ENCODE data around the gene NFE2L1.
A peak's percentile ranks its signal among the peaks of the same experiment; 100 is the strongest.

NFE2L1 gene

GRCh38 chr17:48002266-48002915, 45.8 kb upstream of the NFE2L1 start:
- peak overlapping the region; percentile 72 for H2AFZ ChIP-seq (ENCODE audit: insufficient read depth, low read length, poor library complexity)
- WGBS (ENCODE audit: extremely low coverage, insufficient coverage, insufficient read length): no CpG with 5 or more reads among the region's 4 CpGs

GRCh38 chr17:48002916-48003416, 45.2 kb upstream of the NFE2L1 start:
- DNase-seq: no peak
- H3K4me1 ChIP-seq (ENCODE audit: control insufficient read depth in 1 of 2, insufficient read depth in 2 of 2, low read length in 2 of 2): peaks cover 12 to 15% of the 10 kb centered on the region in 2 experiments
- H3K23ac ChIP-seq (ENCODE audit: low read length): no peak overlapping the region
- peak overlapping the region; percentile 64 for H3K14ac ChIP-seq (ENCODE audit: low read length)
- no peak overlapping the region for H3K4me2 ChIP-seq (ENCODE audit: low read length)
- H2BK12ac ChIP-seq (ENCODE audit: low read length): peak overlapping the region; percentile 92
- H3K79me1 ChIP-seq (ENCODE audit: low read length): peaks cover 14% of the 10 kb centered on the region
- peak overlapping the region; percentile 21 for H2AK5ac ChIP-seq (ENCODE audit: low read length)
- H3K9ac ChIP-seq (ENCODE audit: low read length): no peak overlapping the region
- H3K4ac ChIP-seq (ENCODE audit: low read depth, low read length): peak overlapping the region; percentile 44
- peak overlapping the region; percentile 43 for H2BK5ac ChIP-seq (ENCODE audit: low read depth, low read length, poor library complexity)
- H3K4me3 ChIP-seq (ENCODE audit: low read depth, low read length): no peak overlapping the region
- no peak overlapping the region for H4K12ac ChIP-seq (ENCODE audit: low read depth, low read length)
- H2BK120ac ChIP-seq (ENCODE audit: insufficient read depth, low read length, poor library complexity): peak overlapping the region; percentile 74
- H4K91ac ChIP-seq (ENCODE audit: low read depth, low read length): peak overlapping the region; percentile 72
- peaks cover 1% of the 10 kb centered on the region for H3K9me3 ChIP-seq (ENCODE audit: insufficient read depth, low read depth, low read length)
- no peaks in the 10 kb centered on the region for H3K36me3 ChIP-seq (ENCODE audit: control insufficient read depth in 1 of 2, insufficient read depth in 2 of 2, low read length in 2 of 2)
- no CpG with 5 or more reads among the region's 7 CpGs for WGBS (ENCODE audit: extremely low coverage, insufficient coverage, insufficient read length)
- H3K27ac ChIP-seq (ENCODE audit: low read depth, low read length): peak overlapping the region; percentile 48
- no peaks in the 10 kb centered on the region for H3K27me3 ChIP-seq (ENCODE audit: insufficient read depth, low read length)
- H4K8ac ChIP-seq (ENCODE audit: low read depth, low read length): peak overlapping the region; percentile 5
- H3K79me2 ChIP-seq (ENCODE audit: control insufficient read depth, insufficient read depth, low read length, poor library complexity): no peaks in the 10 kb centered on the region
- H3K18ac ChIP-seq (ENCODE audit: low read length): peak overlapping the region; percentile 70
- H2AFZ ChIP-seq (ENCODE audit: insufficient read depth, low read length, poor library complexity): peak overlapping the region; percentile 54

More at GRCh38 chr17:48002266-48002915, 45.8 kb upstream of the NFE2L1 start:
- H2BK5ac ChIP-seq (ENCODE audit: low read depth, low read length, poor library complexity): peak overlapping the region; percentile 66
- H4K12ac ChIP-seq (ENCODE audit: low read depth, low read length): peak overlapping the region; percentile 87
- no peak overlapping the region for H3K4me3 ChIP-seq (ENCODE audit: low read depth, low read length)
- H3K9me3 ChIP-seq (ENCODE audit: insufficient read depth, low read depth, low read length): peaks cover 2% of the 10 kb centered on the region
- H4K91ac ChIP-seq (ENCODE audit: low read depth, low read length): peak overlapping the region; percentile 70
- no peaks in the 10 kb centered on the region for H3K27me3 ChIP-seq (ENCODE audit: insufficient read depth, low read length)
- no peaks in the 10 kb centered on the region for H3K79me2 ChIP-seq (ENCODE audit: control insufficient read depth, insufficient read depth, low read length, poor library complexity)
- H3K23ac ChIP-seq (ENCODE audit: low read length): no peak overlapping the region
- no peak overlapping the region for H3K18ac ChIP-seq (ENCODE audit: low read length)
- peak overlapping the region; percentile 54 for H2BK12ac ChIP-seq (ENCODE audit: low read length)
- peak overlapping the region; percentile 54 for H4K8ac ChIP-seq (ENCODE audit: low read depth, low read length)
- peak overlapping the region; percentile 90 for H2BK120ac ChIP-seq (ENCODE audit: insufficient read depth, low read length, poor library complexity)
- H3K79me1 ChIP-seq (ENCODE audit: low read length): peaks cover 14% of the 10 kb centered on the region
- peak overlapping the region; percentile 47 for H3K4ac ChIP-seq (ENCODE audit: low read depth, low read length)
- peak overlapping the region; percentile 48 for H3K27ac ChIP-seq (ENCODE audit: low read depth, low read length)
- no peak overlapping the region for H2AK5ac ChIP-seq (ENCODE audit: low read length)
- peak in 1 of 2 donors; percentile 35 for DNase-seq
- no peaks in the 10 kb centered on the region for H3K36me3 ChIP-seq (ENCODE audit: control insufficient read depth in 1 of 2, insufficient read depth in 2 of 2, low read length in 2 of 2)
- H3K14ac ChIP-seq (ENCODE audit: low read length): peak overlapping the region; percentile 79
- H3K9ac ChIP-seq (ENCODE audit: low read length): no peak overlapping the region
- peaks cover 12 to 15% of the 10 kb centered on the region in 2 experiments for H3K4me1 ChIP-seq (ENCODE audit: control insufficient read depth in 1 of 2, insufficient read depth in 2 of 2, low read length in 2 of 2)
- H3K4me2 ChIP-seq (ENCODE audit: low read length): no peak overlapping the region

GRCh38 chr17:48003417-48004151, 44.6 kb upstream of the NFE2L1 start:
- no peaks in the 10 kb centered on the region for H3K9me3 ChIP-seq (ENCODE audit: insufficient read depth, low read depth, low read length)
- no CpG with 5 or more reads among the region's 17 CpGs for WGBS (ENCODE audit: extremely low coverage, insufficient coverage, insufficient read length)
- peak overlapping the region; percentile 70 for H3K18ac ChIP-seq (ENCODE audit: low read length)
- H4K12ac ChIP-seq (ENCODE audit: low read depth, low read length): no peak overlapping the region
- H3K4me3 ChIP-seq (ENCODE audit: low read depth, low read length): no peak overlapping the region
- H3K79me1 ChIP-seq (ENCODE audit: low read length): peaks cover 14% of the 10 kb centered on the region
- peak overlapping the region; percentile 5 for H4K8ac ChIP-seq (ENCODE audit: low read depth, low read length)
- H3K4me1 ChIP-seq (ENCODE audit: control insufficient read depth in 1 of 2, insufficient read depth in 2 of 2, low read length in 2 of 2): peaks cover 12 to 15% of the 10 kb centered on the region in 2 experiments
- no peak overlapping the region for H3K23ac ChIP-seq (ENCODE audit: low read length)
- H2BK120ac ChIP-seq (ENCODE audit: insufficient read depth, low read length, poor library complexity): peak overlapping the region; percentile 74
- no peak overlapping the region for H3K4me2 ChIP-seq (ENCODE audit: low read length)
- DNase-seq: no peak
- peak overlapping the region; percentile 54 for H2AFZ ChIP-seq (ENCODE audit: insufficient read depth, low read length, poor library complexity)
- no peaks in the 10 kb centered on the region for H3K36me3 ChIP-seq (ENCODE audit: control insufficient read depth in 1 of 2, insufficient read depth in 2 of 2, low read length in 2 of 2)
- peak overlapping the region; percentile 56 for H2BK12ac ChIP-seq (ENCODE audit: low read length)
- H3K27me3 ChIP-seq (ENCODE audit: insufficient read depth, low read length): no peaks in the 10 kb centered on the region
- H3K14ac ChIP-seq (ENCODE audit: low read length): peak overlapping the region; percentile 42
- H3K27ac ChIP-seq (ENCODE audit: low read depth, low read length): no peak overlapping the region
- peak overlapping the region; percentile 72 for H4K91ac ChIP-seq (ENCODE audit: low read depth, low read length)
- no peak overlapping the region for H3K9ac ChIP-seq (ENCODE audit: low read length)
- peak overlapping the region; percentile 21 for H2AK5ac ChIP-seq (ENCODE audit: low read length)
- H3K4ac ChIP-seq (ENCODE audit: low read depth, low read length): no peak overlapping the region
- H3K79me2 ChIP-seq (ENCODE audit: control insufficient read depth, insufficient read depth, low read length, poor library complexity): no peaks in the 10 kb centered on the region
- H2BK5ac ChIP-seq (ENCODE audit: low read depth, low read length, poor library complexity): no peak overlapping the region

- WGBS (ENCODE audit: extremely low coverage, insufficient coverage, insufficient read length): no CpG with 5 or more reads among the region's 3 CpGs
- no peak for DNase-seq
Observed at GRCh38 chr17:48004983-48005382, 43.2 kb upstream of the NFE2L1 start.

More at GRCh38 chr17:48004983-48005382, 43.2 kb upstream of the NFE2L1 start:
- Histone ChIP-seq H3K23ac (ENCODE audit: low read length) (no peak overlapping the region), H2BK12ac (ENCODE audit: low read length) (no peak overlapping the region), H3K18ac (ENCODE audit: low read length) (no peak overlapping the region), H3K79me2 (ENCODE audit: control insufficient read depth, insufficient read depth, low read length, poor library complexity) (no peaks in the 10 kb centered on the region), H3K14ac (ENCODE audit: low read length) (no peak overlapping the region), H4K8ac (ENCODE audit: low read depth, low read length) (no peak overlapping the region), H3K27ac (ENCODE audit: low read depth, low read length) (no peak overlapping the region), H3K36me3 (ENCODE audit: control insufficient read depth in 1 of 2, insufficient read depth in 2 of 2, low read length in 2 of 2) (no peaks in the 10 kb centered on the region), H2BK120ac (ENCODE audit: insufficient read depth, low read length, poor library complexity) (no peak overlapping the region), H3K4me3 (ENCODE audit: low read depth, low read length) (no peak overlapping the region), H3K9ac (ENCODE audit: low read length) (no peak overlapping the region), H3K4me1 (ENCODE audit: control insufficient read depth in 1 of 2, insufficient read depth in 2 of 2, low read length in 2 of 2) (peaks cover 12 to 15% of the 10 kb centered on the region in 2 experiments), H2AFZ (ENCODE audit: insufficient read depth, low read length, poor library complexity) (no peak overlapping the region), H2BK5ac (ENCODE audit: low read depth, low read length, poor library complexity) (no peak overlapping the region), H3K27me3 (ENCODE audit: insufficient read depth, low read length) (no peaks in the 10 kb centered on the region), H3K4me2 (ENCODE audit: low read length) (no peak overlapping the region), H3K9me3 (ENCODE audit: insufficient read depth, low read depth, low read length) (no peaks in the 10 kb centered on the region), H2AK5ac (ENCODE audit: low read length) (no peak overlapping the region), H4K12ac (ENCODE audit: low read depth, low read length) (no peak overlapping the region), H4K91ac (ENCODE audit: low read depth, low read length) (no peak overlapping the region), H3K4ac (ENCODE audit: low read depth, low read length) (no peak overlapping the region), H3K79me1 (ENCODE audit: low read length) (peaks cover 14% of the 10 kb centered on the region)
